ELR (cell line): ENCODE results near the gene EFL1.
A peak's percentile ranks its signal among the peaks of the same experiment; 100 is the strongest.
"Not testable (repeated sequence)": the region's sequence is repeated elsewhere in the genome, so short reads cannot be mapped to it uniquely, and the experiment has no call there.

Source experiments
- DNase-seq: peaks from one replicate; pipeline ENCODE4 v3.0.0-alpha.2; 2015; ENCODE audit warnings: low read depth

Gene EFL1

DNA sequence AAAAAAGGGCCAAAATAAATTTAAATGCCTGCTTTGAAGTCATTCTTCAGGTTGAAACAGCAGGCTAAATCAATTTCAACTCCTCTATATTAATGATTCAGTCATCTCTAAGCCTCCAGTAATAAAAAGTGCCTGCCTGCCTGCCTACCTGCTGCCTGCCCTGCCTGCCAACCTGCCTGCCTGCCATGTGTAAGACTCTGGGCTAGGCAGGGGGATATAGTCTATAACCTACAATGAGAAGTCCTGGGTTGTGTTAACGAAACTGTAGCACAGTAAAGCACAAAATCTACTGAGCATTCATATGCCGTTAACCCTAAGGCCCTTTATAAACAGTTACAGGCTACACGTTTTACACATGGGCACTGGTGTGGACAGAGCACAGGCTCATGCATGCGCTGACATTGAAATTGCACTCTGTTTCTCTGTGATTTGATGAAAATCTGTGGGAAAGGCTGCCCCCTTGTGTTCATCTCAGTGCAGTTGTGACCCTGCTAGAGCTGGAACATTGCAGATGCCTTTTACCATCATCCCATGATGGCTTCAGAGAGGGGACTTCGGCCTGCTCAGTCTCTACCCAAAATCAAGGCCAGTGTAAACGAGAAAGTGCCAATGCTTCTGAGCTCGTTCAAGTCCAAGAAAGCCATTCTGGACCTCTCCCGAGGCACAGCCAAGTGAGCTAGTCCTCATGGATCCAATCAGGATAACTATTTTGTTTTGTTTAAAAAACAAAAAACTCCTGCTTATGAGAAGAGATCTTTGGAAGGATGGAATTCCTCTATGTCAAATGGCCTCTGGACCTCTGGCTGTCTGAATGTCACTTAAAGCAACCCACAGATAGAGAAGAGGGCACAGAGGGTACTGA is 64.6 kb downstream of the EFL1 start:
- peak; percentile 77 for DNase-seq

DNA sequence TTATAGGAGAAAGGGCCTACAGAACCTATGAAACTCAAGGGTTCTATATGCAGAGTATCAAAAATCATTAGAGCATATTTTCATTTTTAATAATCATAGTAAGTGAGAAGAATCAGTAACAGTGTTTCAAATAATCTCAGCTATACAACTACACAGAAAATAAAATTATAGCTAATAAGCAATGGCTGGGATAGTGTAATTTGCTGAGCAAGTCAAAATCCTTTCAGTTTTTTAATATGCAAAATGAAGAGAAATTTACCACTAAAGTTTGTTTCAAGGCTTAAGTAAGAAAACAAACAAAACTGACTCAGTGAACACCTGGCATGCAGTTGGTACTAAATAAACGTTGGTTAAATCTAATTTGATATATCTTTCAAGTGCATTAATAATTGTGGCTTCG is 66.2 kb downstream of the EFL1 start:
- DNase-seq = no peak

DNA sequence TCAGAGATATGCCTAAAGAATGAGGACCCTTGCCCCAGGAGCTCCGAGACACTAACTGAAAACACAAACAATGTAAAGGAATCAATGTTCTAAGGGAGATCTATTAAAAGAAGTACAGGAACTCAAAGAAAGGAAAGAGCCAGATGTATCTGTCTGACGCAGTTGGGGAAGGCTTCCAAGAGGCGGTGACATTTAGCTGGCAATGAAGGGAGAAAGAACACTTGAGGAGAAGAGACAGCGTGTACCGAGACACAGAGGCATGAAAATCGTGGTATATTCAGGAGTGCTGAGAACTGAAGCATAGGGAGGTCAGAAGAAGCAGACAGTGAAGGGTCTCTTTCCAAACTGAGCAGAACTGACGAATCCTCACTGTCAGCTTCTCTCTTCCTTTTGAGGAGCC is 66.7 kb downstream of the EFL1 start:
- not testable (repeated sequence) for DNase-seq

DNA sequence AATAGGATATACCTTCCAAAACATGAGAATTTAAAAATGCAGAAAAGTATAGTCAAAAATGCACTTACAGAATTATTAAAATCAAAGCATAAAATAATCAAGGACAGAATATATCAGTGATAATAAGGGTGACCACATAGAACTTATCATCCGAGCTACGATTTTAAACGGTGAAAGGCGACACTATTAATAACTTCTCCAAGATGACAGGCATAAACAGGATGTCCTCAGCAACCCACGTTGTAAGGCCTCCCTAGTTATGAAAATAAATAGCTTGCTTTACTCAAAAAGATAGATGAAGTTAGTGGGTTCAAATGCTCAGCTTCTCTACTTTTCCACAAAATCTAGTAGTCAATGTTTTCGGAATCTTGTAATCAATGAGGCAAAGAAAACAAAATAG is 68.0 kb downstream of the EFL1 start:
- not testable (repeated sequence) for DNase-seq

DNA sequence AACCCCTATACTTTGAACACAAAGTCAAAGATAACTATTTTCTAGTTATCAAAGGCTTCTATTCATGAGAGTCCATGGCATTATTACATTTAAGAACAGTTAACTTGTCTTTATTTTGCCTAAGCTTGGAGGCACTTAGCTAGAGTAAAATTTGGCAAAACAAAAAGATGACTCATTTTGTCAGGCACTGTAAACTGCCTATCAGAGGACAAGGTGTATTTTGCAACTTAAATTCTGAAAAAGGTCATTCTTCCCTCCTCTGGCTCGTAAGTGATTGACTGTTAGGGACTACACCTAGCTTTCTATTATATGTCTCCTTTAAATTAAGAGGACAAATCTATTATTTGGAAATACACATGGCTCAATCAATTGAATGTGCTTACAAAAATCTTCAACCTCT is 69.1 kb downstream of the EFL1 start:
- DNase-seq = not testable (repeated sequence)

DNA sequence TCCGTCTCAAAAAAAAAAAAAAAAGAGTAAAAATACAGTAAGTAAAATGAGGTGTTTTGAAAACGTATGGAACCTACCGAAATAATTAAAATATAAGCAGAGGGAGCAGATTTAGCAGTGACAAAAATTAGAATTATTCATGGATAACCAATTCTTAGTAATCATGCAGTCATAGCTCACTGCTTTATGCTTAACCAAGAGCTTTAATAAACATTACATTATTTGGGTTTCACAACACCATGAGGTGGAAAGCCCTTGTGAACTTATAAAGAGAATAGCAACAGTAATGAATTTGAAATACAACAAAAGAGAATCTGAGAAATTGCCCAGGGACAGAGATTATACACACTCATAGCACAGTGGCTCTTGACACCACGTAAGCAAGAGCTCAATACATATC is 70.1 kb downstream of the EFL1 start:
- peak; percentile 28 for DNase-seq

DNA sequence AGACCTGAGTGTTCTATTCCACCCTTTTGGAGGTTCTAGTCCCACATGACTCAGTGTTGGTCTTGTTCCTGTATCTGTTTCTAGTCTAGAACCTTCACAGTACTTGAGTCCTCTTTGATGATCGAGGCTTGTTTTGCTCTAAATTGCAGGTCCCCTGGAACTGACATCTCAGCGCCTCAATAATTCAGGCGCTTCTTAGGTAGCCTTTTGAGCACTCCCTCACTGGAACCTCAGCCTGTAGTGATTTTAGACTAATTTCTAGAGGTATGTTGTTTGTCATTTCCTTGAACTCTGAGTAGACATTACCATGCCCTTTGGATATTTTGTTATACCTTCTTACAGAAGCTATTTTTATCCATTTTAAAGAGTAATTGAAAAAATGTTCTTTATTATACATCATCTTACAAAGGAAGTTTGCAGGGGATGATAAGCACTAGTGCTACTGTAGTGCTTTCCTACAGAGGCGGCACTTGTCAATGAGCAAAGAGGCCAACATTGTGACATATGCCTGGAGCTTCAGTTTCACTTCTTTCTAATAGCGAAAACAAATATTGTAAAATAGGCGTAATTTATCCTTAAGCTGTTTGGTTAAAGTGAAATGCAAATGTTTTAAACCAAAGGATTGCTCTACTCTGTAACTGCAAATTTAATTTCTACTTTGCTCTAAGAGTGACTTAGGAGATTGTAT is 75.7 kb downstream of the EFL1 start:
- no peak for DNase-seq

DNA sequence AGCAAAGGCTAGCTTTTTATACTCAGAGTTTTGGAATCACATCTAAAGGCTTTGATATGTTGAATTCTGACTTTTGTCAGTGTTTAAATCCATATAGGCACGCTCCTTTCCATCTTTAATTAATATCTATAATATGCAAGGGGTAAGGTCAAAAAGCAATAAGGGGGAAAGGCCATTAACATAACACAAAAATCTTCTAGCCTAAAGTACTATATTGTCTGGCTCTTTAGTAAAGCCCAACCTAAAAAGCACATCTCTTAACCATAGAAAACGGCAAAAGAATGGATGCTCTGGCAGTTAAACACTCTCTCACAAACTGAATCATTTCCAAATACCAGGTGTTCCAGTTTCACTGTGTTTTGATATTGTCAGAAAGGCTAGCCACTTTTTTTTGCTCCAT is 76.4 kb downstream of the EFL1 start:
- DNase-seq = no peak

DNA sequence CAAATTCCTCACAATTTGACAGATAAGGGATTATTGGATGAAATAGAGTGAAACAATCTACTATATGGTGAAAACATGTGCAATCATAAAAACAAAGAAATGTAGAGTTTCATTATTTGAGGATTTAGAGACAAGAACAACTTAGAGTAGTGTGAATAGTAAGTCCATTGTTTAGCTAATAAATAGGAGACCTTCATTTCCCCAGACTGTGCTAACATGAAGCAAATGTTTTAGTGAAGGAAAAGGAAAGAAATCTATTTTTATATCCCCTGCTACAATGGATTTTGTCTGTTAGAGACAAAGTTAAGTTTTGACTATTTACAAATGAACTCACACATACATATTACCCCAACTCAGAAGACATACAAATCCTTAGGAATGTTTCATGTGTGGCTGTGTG is 77.8 kb downstream of the EFL1 start:
- DNase-seq = no peak

DNA sequence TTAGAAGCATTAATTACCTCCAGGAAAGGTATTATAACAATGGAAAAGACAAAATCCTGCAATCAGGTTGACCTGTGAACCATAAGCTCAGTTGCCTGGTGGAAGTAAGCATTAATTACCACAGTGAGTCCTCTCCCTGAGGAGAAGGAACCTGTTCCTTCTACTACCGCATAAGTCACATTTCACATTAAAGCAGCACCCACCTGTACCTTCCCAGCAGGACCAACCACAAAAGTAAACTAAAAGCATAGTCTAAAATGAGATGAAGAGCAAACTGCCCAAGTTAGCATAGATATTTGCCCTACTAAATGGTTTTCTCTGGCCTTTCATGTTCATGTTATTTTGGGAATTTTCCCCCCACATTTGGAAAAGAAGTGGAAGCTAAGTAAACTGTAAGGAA is 78.2 kb downstream of the EFL1 start:
- DNase-seq = no peak

DNA sequence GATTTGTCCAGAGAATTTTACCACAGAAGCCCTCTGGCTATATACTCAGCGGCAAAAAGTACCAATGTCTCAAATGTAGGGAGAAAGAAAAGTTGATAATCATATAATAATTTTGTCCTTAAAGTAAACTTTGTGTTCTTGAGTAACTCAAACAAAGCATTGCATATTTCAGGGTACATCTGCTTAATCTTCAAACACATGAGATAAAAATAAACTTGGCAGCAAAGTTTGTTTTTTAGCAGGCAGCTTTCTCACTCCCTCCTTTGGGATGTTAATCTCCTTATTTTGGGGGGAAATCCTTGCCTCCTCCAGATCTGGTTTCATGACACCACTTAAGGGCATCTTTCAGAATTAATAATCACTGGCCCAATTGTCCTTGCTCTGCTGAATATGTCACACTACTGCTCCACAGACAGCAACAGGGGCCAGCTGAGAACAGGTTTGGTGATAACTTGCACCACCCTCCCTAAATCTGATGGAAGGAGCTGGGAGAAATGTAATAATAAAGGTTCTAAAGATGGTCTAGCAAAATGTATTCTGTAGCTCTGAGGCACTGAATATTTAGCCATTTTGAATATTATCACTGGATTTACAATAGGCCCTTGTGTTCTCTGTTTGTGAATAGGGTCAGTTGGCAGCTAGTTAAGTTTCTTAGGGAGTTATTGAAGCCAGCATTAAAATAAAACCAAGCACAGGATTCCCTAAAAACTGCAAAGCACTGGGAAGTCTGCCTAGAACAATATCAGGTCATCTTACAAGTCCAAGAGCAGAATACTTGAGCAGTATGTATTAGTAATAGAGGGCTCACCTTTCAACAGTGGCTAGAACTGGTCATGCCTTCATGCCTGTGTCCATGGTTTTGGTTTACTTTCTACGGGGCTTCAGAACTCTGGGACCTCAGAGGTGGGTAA is 79.2 kb downstream of the EFL1 start:
- DNase-seq = no peak

DNA sequence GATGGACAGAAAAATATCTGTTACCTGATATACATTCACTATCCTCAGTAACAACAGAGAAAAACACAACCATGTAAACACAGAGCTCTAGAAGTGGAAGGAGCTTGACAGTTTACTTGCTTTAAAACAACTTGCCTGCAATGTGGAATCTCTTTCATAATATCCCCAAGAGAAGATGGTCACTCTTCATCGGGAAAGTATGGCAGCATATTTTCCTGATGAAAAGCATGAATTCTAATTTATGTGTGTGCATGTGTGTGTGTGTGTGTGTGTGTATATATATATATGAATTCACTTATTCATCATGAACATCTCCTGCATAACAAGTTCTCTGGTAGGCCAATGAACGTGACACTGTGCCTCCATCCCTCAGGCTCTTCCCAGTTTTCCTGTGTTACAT is 81.2 kb downstream of the EFL1 start:
- no peak for DNase-seq

DNA sequence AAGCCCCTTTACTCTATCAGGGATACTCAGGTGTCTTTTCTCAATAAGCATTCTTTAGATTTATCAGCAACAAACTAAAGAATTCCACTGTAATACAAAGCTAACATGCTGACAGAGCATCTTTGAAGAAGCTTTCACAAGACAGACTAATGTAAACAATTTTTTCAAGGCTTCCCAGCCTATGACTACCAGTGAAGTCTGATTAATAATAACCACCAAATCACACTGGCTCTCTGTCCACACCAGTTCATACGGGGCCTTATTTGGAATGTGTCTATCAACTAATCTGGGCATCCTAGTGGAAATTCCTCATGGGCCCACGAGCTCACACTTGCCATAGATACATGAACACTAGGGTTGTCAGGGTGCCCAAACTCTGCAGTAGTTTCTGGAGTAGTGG is 84.5 kb downstream of the EFL1 start:
- peak; percentile 85 for DNase-seq

DNA sequence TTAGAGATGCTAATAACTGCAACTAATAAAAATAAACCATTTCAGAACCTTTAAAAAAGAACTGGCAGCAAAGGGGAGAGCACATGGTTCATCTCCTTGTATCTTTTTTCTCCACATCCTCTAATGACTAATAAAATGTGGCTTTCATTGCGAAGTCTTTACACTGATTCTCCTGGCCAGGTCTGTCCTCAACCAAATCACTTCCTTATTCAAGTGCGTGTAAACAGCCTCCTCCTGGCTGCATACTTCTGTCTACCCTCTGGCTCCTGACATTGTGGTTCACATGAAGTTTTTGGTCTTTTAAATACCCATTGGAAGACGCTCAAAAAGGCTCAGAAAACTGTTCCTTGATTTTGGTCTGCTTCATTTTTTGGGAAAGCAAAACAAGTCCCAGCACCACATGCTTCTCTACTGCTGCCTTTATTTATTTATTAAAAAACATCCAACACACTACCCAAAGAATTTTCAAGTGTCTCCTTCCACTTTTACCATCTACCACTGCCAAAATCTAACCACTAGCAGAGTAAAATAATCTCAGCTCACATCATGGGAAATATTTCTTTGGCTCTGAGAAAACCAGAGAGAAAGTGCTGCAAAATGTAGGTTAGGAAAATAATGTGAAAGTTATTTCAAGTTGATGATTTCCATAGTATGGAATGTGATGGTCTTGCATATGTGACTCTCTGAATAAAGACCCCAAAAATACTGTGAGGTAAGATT is 85.1 kb downstream of the EFL1 start:
- DNase-seq = peak; percentile 75

DNA sequence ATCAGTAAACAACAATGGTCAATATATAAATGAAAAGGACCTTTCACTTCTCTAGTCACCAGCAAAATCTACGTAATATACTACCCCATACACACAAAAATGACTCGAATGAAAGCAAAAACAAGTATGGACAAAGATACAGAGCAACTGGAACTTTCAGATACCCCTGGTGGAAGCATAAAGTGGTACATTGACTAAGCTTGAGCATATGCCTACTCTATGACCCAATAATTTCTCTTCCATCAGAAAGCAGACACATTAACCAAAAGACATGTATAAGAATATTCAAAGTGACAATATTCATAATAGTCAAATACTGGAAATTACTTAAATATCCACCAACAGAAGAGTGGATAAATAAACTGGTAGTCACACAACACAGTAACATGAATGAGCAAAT is 86.0 kb downstream of the EFL1 start:
- DNase-seq = no peak

DNA sequence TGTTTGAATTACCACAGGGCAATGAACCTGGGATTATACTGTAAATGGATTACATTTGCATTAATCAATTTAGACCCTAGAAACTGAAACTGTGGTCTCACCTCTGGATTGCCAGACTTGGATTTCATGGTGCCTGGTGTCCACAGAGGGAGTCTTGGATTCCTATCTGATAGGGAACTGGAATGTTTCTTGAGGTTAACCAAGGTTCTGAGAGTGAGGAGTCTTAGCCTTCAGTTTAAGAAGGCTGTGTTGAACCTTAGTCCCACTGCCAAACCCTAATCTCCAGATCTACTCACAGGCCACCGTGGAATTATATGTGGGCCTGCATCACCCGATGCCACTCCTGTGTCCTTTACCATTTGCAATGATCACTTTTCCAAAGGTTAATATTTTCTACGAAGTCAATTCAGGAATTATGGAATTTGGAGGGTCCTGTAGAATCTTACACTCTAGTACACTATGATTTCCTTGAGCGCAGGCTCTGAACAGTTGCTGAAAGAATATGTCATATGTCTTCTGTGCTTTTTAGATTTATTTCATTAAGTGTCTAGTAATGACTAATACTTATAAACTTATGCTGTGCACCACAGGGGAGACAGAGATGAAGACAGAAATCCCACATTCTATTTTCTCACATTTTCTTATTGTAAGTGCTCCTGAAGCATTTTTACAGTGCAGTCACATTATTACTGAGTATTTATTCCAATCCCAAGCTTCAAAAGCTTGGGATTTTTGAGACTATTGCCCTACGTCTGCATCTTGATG is 87.9 kb downstream of the EFL1 start:
- no peak for DNase-seq

DNA sequence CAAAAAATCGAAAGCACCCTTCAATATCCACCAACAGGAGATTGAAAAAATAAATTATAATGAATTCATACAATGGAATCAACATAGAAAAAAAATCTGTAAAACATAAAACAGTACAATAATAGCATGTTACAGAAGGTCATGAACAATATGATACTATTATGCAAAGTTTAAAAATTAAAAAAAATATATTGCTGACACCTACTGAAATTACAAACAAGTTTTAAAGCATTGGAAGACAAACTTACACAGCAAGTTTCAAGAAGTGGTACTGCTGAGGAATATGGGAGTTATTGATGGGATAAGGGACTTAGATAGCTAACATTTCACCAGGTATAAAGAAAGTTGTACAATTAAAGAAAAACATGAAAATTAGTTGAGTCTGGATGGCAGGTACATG is 89.4 kb downstream of the EFL1 start:
- no peak for DNase-seq

DNA sequence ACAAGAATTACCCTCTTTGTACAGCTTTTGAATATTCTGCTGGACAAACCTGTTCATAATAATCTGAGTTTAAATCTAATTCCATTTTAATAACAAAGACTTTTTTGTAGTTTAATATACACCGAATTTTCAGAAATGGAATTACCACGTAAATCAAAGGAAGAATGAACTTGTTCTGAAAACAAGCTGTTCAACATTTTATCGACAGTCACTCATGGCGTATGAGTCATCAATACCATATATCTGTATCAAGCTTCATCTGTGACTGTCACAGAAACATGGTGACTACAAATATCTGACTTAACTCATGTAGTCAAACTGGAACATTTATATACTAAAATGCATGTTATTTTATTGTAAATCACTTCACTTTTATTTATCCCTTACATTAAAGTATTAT is 90.0 kb downstream of the EFL1 start:
- no peak for DNase-seq

DNA sequence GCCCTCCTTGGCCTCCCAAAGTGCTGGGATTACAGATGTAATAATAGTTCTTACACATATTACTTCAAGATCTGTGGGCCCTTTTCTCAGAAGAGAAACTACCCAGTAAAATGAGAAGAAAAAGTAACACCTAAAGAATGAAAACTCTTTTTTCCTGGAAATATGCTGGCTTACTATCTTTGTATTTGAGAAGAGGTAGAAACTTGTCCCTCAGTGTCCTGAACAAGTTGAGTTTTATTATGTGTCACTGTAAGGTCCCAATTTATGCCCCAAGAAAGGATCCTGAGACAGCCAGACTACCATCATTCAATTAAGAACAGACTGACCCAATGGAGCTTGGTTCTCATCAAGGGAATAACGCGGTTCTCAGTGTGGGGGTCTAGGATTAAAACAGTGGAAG is 93.8 kb downstream of the EFL1 start:
- no peak for DNase-seq

DNA sequence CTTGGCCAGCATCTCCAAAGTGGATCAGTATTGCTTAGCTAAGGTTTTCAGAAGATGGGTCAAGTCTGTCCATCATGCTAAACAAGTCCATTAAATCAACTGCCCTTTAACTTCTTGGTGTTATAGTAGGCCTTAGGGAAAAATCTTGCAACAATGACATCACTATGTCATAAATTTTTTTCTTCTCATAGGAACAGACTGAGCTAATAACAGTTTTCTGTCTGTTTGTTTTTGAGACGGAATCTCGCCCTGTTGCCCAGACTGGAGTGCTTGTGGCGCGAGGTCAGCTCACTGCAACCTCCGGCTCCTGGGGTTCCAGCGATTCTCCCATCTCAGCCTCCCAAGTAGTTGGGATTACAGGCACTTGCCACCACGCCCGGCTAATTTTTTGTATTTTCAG is 94.2 kb downstream of the EFL1 start:
- no peak for DNase-seq

DNA sequence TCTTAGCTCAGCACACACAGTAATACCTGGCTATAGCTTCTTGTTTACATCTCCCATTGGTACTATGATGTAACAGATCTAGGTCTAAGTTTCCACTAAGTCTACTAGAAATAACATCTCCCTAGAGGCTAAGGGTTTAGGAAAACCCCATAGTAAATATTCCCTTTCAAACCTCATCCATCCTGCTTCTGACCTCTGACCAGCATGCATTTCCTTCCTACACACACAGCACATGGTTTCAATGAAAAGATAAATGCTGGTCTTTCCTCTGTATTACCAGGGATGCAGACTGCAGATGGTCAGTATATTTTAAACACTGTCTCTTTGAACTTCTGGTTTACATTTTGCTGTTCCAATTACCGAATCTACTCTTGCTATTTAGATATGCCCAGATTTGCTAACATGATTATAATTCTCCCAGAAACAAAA is 96.6 kb downstream of the EFL1 start:
- no peak for DNase-seq
